GM12891 (cell line): ENCODE measurements around the gene ALS2.

ENCODE experiments used
- POLR2A ChIP-seq: IDR thresholded peaks from 2 replicates; pipeline ENCODE4 v1.6.1; 2011; ENCODE audit warnings: low read depth, low read length, control low read depth
- POLR2AphosphoS5 ChIP-seq: IDR thresholded peaks from 2 replicates; pipeline ENCODE4 v1.6.1; 2011; ENCODE audit warnings: low read depth, low read length, control low read depth
- SPI1 ChIP-seq: IDR thresholded peaks from 2 replicates; pipeline ENCODE4 v1.6.1; 2011; ENCODE audit warnings: low read depth, low read length, control low read depth

GRCh38 chr2:201808027-201808426 is 27.3 kb upstream of the ALS2 start:
- no peak for TF ChIP-seq POLR2A
- no peak for TF ChIP-seq POLR2AphosphoS5
- no peak for TF ChIP-seq SPI1
